GM19035 (cell line): Measurements from ENCODE around the gene AUP1.
A peak's percentile ranks its signal among the peaks of the same experiment; 100 is the strongest.
"Not testable (repeated sequence)": the region's sequence is repeated elsewhere in the genome, so short reads cannot be mapped to it uniquely, and the experiment has no call there.

Source experiments
- ATAC-seq: cut with Tn5 transposase; IDR thresholded peaks from one replicate; pipeline ENCODE4 v1.9.1; 2021; ENCODE audit not compliant: unreplicated experiment

AUP1 gene

DNA sequence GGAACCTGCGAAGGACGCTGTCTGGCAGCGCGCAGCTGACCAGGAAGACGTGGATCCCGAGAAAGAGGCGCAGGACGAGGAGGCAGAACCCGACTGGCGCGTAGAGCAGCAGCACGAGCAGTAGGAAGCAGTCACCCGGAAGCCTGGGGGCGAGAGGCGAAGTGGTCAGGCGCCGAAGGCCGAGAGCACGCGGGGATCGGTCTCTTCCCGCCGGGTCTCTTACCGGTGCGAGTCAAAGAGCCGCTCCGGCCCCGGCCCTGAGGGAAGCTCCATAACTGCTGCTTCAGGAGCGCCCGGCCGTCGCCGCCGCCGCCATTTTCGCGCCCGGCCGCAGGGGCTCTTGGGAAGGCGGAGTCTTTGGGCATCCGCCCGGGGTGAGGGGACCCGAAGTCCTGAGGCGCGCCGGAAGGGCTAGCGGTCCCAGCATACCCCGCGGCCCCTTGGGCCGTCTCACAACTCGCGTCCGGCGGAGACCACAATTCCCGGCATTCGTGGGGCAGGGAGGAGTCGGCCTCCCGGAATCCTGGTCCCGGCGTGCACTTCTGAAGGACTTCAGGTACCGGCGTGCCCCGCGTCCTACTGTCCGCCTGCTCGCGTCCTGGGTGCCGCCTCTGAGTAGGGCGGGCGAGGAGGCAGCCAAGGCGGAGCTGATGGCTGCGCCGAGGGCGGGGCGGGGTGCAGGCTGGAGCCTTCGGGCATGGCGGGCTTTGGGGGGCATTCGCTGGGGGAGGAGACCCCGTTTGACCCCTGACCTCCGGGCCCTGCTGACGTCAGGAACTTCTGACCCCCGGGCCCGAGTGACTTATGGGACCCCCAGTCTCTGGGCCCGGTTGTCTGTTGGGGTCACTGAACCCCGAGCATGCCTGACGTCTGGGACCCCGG, at the start of gene AUP1, which contains the start of gene HTRA2:
TSS of gene AUP1 (minus strand) at position 350 of the 882 bp plus-strand sequence. CDS start at position 273, 77 bp downstream.
TSS of gene HTRA2 (plus strand) at position 577 of the 882 bp plus-strand sequence. CDS start at position 651, 74 bp downstream.
- ATAC-seq = peak; percentile 81

DNA sequence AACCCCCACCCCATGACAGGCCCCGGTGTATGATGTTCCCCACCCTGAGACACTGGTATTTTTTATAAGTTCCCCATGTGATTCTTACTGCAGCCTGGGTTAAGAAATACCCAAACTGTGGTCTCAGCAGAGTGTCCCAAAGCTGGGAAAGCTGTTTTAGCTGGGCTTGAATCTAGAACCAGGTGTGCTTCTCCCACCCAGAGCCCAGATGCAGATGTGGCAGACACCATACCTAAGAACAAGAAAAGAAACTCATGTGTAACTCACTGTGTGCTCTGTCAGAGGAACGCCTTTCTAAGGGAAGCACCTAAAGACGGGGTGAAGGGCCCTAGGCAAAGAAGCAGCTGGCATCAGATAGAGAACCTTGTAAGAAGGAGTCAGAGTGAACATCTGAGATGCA, 48.9 kb upstream of the AUP1 start:
- ATAC-seq = peak; percentile 50

GRCh38 chr2:74577448-74577847, 47.9 kb upstream of the AUP1 start:
- ATAC-seq = peak; percentile 37

- no peak for ATAC-seq
Measured at GRCh38 chr2:74576863-74577229, 47.3 kb upstream of the AUP1 start.

- ATAC-seq = no peak
Measured at GRCh38 chr2:74576211-74576862, 46.8 kb upstream of the AUP1 start.

- ATAC-seq = no peak
Measured at GRCh38 chr2:74575320-74575719, 45.8 kb upstream of the AUP1 start.

GRCh38 chr2:74573747-74574562, 44.4 kb upstream of the AUP1 start:
- peak; percentile 41 for ATAC-seq

- no peak for ATAC-seq
Measured at GRCh38 chr2:74572178-74572925, 42.8 kb upstream of the AUP1 start.

GRCh38 chr2:74571058-74571457, 41.6 kb upstream of the AUP1 start:
- peak; percentile 63 for ATAC-seq

DNA sequence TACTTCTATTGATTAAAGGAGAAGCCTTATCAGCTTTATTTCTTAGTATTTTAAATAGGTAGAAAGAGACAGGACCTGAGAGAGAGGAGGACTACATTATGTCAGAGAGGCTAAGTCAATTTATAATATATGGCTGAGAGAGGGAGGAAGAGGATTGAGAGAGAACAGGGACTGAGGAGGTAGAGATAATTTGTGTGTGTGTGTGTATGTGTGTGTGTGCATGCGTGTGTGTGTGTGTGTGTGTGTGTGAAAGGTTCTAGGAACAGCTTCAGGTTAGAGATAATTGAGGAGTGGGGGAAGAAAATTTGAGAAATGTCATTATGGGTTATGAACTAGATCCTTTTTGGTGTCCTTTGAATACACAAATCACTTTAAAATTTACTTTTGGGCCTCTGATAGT, 40.2 kb upstream of the AUP1 start:
- no peak for ATAC-seq

- ATAC-seq = no peak
Measured at GRCh38 chr2:74567881-74568280, 38.4 kb upstream of the AUP1 start.

GRCh38 chr2:74566754-74567085, 37.2 kb upstream of the AUP1 start:
- no peak for ATAC-seq

DNA sequence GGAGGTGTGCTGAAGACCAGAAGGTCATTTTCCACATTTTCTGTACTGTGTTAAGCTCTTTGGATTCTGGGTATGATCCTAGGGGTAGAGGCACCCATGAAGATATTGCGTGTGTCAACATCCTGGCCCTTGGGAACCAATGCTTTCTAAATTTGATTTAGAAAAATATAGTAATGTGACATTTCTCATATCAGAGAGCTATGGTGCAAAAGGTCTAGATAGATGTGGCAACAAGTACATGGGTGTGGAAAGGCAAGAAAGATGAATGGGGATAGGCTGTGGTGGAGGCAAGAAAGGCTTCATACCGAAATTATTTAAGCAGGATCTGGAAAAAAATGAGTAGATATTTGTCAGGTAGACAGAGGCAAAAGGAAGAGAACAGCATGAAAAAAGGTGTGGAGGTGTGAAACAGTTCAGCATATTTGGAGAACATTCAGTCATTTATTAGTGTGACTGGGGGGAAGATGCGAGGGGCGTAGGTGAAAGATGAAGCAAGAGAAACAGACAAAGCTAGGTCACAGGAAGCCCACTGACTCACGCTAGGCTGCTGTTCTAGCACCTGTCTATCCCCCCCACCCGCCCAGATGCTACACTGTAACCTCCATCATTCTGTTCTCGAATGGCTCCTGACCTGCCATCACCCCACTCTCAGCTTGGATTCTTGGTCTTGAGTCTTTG, 36.7 kb upstream of the AUP1 start:
- no peak for ATAC-seq

- no peak for ATAC-seq
Measured at GRCh38 chr2:74564222-74564621, 34.7 kb upstream of the AUP1 start.

DNA sequence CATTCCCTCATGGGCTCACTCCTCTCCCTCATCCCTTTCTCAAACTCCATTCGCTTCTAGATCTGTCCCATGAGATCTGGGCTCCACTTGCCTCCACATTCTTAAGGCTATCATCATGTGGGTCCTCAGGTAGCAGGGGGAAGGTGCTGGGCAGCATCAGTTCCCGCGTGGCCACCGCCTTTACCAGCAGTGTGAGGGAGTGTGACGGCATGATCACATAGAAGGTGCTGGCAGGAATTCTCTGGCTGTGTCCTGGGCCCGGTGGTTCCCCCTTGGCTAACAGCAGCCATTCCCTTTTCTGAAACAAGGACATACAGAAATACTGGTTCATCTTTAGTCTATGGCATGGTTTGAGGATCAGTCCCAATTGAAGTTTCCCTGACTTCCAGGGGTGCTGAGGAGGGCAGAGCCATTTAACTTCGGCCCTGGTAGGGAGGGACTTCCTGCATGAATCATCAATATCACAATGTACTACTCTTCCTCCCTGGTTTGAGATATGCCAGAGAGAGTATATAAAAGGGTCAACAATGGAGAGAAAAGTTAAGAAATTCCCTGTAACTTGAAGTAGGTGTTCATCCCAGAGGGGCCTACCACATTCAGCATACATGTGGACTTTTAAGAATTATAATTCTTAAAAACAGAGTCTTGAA, 32.7 kb upstream of the AUP1 start:
- ATAC-seq = no peak

- ATAC-seq = not testable (repeated sequence)
Measured at GRCh38 chr2:74561022-74561421, 31.5 kb upstream of the AUP1 start.

DNA sequence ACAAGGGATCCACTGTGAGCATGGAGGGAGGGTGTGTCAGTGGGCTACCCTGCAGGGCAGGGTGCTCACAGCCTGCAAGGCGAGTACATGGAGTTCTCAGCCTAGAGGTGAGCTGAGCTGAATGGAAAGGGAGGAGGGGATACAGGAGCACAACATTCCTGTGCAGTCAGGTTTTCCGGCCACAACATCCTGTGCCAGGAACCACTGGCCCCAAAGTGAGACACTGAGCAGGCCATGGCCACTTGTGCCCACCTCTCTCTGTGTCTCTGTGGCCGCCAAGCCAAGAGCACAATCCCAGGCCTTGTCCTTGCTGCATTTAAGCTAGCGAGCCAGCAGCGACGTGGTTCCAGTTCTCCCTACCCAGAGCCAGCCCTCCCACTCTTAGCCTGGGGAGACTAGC, 31.1 kb upstream of the AUP1 start:
- no peak for ATAC-seq

- ATAC-seq = no peak
Measured at GRCh38 chr2:74559912-74560311, 30.4 kb upstream of the AUP1 start.

- no peak for ATAC-seq
Measured at GRCh38 chr2:74558284-74559230, 29.1 kb upstream of the AUP1 start.
